ENCODE data around the gene CCDC142. TPM values are rescaled to one million over a fixed set of nuclear protein-coding genes. Genes with fewer than 3 reads are reported as not detected.
"Not testable (repeated sequence)": the region's sequence is repeated elsewhere in the genome, so short reads cannot be mapped to it uniquely, and the experiment has no call there.

CCDC142 gene
- total RNA-seq, 4 donors from 2014 or later, result 9.6 to 27.8 (median 19.2) TPM

DNA sequence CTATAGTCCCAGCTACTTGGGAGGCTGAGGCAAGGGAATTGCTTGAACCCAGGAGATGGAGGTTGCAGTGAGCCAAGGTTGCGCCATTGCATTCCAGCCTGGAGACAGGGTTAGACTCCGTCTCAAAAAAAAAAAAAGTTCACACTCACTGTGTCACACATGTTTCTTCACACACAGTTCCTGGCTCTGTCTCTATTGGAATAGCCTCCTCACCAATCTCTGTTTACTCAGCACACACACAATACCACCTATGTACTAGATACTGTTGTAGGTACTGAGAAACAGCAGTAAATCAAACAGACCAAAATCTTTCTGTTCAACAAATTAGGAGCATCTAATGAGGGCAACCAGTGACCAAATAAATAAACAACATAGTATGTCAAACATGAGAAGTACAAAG is 3.3 kb upstream of the CCDC142 start:
- Histone ChIP-seq H3K9me3 (no peaks in the 10 kb centered on the region), H3K27ac (replicated peaks in 1 of 4) (no peak overlapping the region), H3K4me3 (no peak overlapping the region), H3K36me3 (peaks cover 11 to 69% (median 53%) of the 10 kb centered on the region in 4 donors), H3K4me1 (peaks cover 20 to 26% (median 25%) of the 10 kb centered on the region in 4 donors), H3K27me3 (no peaks in the 10 kb centered on the region)
- 88% methylated on average over 2 of the region's 2 CpGs for WGBS
- TF ChIP-seq POLR2AphosphoS5 (IDR thresholded peaks at IDR 0.05), result no peak
- TF ChIP-seq EP300 (IDR thresholded peaks at IDR 0.05), result no peak
- TF ChIP-seq, protein P1, sequence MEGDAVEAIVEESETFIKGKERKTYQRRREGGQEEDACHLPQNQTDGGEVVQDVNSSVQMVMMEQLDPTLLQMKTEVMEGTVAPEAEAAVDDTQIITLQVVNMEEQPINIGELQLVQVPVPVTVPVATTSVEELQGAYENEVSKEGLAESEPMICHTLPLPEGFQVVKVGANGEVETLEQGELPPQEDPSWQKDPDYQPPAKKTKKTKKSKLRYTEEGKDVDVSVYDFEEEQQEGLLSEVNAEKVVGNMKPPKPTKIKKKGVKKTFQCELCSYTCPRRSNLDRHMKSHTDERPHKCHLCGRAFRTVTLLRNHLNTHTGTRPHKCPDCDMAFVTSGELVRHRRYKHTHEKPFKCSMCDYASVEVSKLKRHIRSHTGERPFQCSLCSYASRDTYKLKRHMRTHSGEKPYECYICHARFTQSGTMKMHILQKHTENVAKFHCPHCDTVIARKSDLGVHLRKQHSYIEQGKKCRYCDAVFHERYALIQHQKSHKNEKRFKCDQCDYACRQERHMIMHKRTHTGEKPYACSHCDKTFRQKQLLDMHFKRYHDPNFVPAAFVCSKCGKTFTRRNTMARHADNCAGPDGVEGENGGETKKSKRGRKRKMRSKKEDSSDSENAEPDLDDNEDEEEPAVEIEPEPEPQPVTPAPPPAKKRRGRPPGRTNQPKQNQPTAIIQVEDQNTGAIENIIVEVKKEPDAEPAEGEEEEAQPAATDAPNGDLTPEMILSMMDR (IDR thresholded peaks at IDR 0.05), result no peak
- TF ChIP-seq POLR2A (IDR thresholded peaks at IDR 0.05; ENCODE audit: low read depth), result no peak
- intact Hi-C loops (cut with DNase I), result loop anchor here (5.0 kb wide), 1 partner anchor 41 kb away; the partner anchor contains the start of genes AUP1, DQX1 and HTRA2
- DNase-seq (ENCODE audit: extremely low spot score), result no peak

- 81% methylated on average over 19 of the region's 19 CpGs for WGBS
- H3K36me3 ChIP-seq, result peaks cover 6 to 69% (median 57%) of the 10 kb centered on the region in 4 donors
- peak overlapping the region; percentile 89 to 99 (median 92) for H3K4me3 ChIP-seq
- not testable (repeated sequence) for H3K27me3 ChIP-seq; DNase-seq (ENCODE audit: extremely low spot score); H3K9me3 ChIP-seq
- H3K27ac ChIP-seq (replicated peaks in 1 of 4), result peak overlapping the region in 3 of 4 donors; percentile 85 to 91 (median 86)
- peaks cover 26 to 44% (median 39%) of the 10 kb centered on the region in 4 donors for H3K4me1 ChIP-seq
- intact Hi-C loops (cut with DNase I), result loop anchor here (1.0 kb wide), 2 partner anchors 71 to 104 kb away; partner anchors contain the start of gene DOK1
Observed at GRCh38 chr2:74483675-74484164, 922 bp upstream of the CCDC142 start.

DNA sequence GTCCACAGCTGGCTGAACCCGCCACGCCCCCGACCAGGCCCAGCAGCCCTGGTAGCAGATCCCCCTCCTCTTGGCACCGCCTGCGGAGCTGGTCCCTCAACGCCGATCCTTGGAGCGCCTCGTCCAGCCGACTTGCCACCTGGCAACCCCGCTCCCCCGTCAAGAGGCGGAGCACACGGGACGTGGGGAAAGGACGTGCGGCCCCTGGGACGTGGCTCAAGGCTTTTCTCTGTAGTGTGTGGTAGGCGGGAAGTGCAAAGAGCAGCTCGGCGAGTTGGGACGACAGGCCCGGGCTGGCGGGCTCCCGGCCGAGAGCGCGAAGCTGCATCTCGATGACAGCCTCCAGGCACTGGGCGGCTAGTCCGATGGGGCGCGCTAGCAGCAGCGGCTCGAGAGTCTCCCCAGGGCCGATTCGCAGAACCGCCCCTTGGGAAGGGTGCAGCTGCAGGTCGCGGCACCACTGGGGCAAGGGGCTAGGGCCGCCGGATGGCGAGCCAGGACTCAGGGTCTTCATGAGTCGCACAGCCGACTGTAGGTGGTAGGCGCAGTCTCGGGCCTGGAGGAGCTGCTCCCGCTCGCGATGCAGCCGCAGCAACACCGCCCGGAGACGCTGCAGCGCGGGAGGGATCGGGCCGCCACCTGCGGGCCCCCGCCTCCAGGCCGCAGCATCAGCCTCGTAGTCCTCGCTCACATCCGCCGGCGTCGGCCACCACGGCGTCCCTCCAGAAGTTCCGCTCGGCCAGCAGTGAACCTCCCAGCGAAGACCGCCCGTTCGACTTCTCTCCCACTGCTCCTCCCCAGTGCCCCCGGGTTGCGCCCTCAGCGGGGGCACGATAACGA is 617 bp downstream of the CCDC142 start:
- Histone ChIP-seq H3K4me1 (peaks cover 26 to 44% (median 39%) of the 10 kb centered on the region in 4 donors), H3K27ac (replicated peaks in 1 of 4) (peak overlapping the region; percentile 85 to 96 (median 88)), H3K36me3 (peaks cover 9 to 67% (median 52%) of the 10 kb centered on the region in 4 donors), H3K27me3 (no peaks in the 10 kb centered on the region), H3K9me3 (no peaks in the 10 kb centered on the region), H3K4me3 (peak overlapping the region; percentile 89 to 99 (median 92))
- no peak for DNase-seq (ENCODE audit: extremely low spot score)
- no peak for TF ChIP-seq POLR2A (IDR thresholded peaks at IDR 0.05; ENCODE audit: low read depth)
- no peak for TF ChIP-seq POLR2AphosphoS5 (IDR thresholded peaks at IDR 0.05)
- no peak for TF ChIP-seq EP300 (IDR thresholded peaks at IDR 0.05)
- TF ChIP-seq, protein P1 (IDR thresholded peaks at IDR 0.05), result no peak
- 1% methylated on average over 12 of the region's 80 CpGs for WGBS
- intact Hi-C loops (cut with DNase I), result no loop called here

GRCh38 chr2:74481431-74481830 is 1.4 kb downstream of the CCDC142 start:
- peaks cover 26 to 44% (median 41%) of the 10 kb centered on the region in 4 donors for H3K4me1 ChIP-seq
- H3K4me3 ChIP-seq, result peak overlapping the region; percentile 89 to 99 (median 92)
- TF ChIP-seq, protein P1 (IDR thresholded peaks at IDR 0.05), result no peak
- no peak for TF ChIP-seq POLR2AphosphoS5 (IDR thresholded peaks at IDR 0.05)
- no peak for TF ChIP-seq EP300 (IDR thresholded peaks at IDR 0.05)
- no peaks in the 10 kb centered on the region for H3K9me3 ChIP-seq
- DNase-seq (ENCODE audit: extremely low spot score), result no peak
- H3K27ac ChIP-seq (replicated peaks in 1 of 4), result peak overlapping the region; percentile 85 to 96 (median 88)
- WGBS, result 51% methylated on average over 3 of the region's 3 CpGs
- peaks cover 9 to 65% (median 50%) of the 10 kb centered on the region in 4 donors for H3K36me3 ChIP-seq
- H3K27me3 ChIP-seq, result no peaks in the 10 kb centered on the region
- intact Hi-C loops (cut with DNase I), result no loop called here

GRCh38 chr2:74474899-74475298 is 7.9 kb downstream of the CCDC142 start:
- WGBS, result 83% methylated on average over 5 of the region's 5 CpGs
- Histone ChIP-seq H3K27me3 (no peaks in the 10 kb centered on the region), H3K4me3 (no peak overlapping the region), H3K4me1 (peaks cover 20 to 33% (median 30%) of the 10 kb centered on the region in 4 donors), H3K27ac (replicated peaks in 1 of 4) (no peak overlapping the region), H3K9me3 (no peaks in the 10 kb centered on the region), H3K36me3 (peaks cover 18 to 54% (median 43%) of the 10 kb centered on the region in 4 donors)
- DNase-seq (ENCODE audit: extremely low spot score), result no peak
- TF ChIP-seq POLR2AphosphoS5 (IDR thresholded peaks at IDR 0.05) (no peak), EP300 (IDR thresholded peaks at IDR 0.05) (no peak), POLR2A (IDR thresholded peaks at IDR 0.05; ENCODE audit: low read depth) (no peak)
- TF ChIP-seq, protein P1 (IDR thresholded peaks at IDR 0.05), result peak in 1 of 3 experiments; percentile 11
- intact Hi-C loops (cut with DNase I), result no loop called here
